HG03175 (cell line): ENCODE measurements around the gene GRIA4.
A peak's percentile ranks its signal among the peaks of the same experiment; 100 is the strongest.
"Not testable (repeated sequence)": the region's sequence is repeated elsewhere in the genome, so short reads cannot be mapped to it uniquely, and the experiment has no call there.

ENCODE experiments used
- ATAC-seq: cut with Tn5 transposase; IDR thresholded peaks from one replicate; pipeline ENCODE4 v1.9.1; 2021; ENCODE audit warnings: mild to moderate bottlenecking, moderate library complexity; ENCODE audit not compliant: unreplicated experiment

GRIA4 gene

GRCh38 chr11:105713696-105714095 is 103.8 kb downstream of the GRIA4 start:
- ATAC-seq, result no peak

GRCh38 chr11:105718641-105719040 is 108.8 kb downstream of the GRIA4 start:
- ATAC-seq, result no peak

DNA sequence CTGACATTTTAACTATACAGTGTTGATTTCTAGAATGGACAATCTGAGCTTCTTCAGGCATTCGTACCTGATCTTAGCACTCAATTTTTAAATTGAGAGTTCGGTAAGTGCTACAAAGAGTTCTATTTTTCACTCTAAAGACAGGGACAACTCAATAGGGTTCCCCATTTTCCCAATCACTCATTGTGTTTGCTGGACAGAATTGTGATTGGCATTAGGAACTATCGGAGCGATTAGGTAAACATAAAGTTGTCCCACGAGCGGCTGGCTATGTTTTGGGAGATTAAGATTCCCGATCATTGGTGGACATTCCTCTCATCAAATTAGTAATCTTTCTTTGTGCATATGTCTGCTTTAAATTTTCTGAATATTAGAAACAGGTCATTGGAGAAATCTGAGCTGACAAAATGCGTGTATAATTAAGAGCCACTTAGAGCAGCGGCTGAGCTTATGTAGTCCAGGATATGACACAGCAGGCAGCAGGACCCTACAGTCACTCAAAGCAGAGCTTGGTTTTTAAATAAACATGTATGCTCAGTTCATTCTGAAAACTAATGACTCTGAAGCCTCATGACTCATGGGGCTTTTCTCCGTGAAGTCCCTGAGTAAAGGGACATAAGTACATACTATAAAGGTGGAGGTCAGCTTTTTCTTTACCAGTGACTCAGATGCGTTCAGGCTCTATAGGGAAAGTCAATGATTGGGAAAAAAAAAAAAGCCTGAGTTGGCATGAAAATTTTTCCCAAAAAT is 109.4 kb downstream of the GRIA4 start:
- peak; percentile 74 for ATAC-seq

GRCh38 chr11:105720096-105720495 is 110.2 kb downstream of the GRIA4 start:
- ATAC-seq, result no peak

DNA sequence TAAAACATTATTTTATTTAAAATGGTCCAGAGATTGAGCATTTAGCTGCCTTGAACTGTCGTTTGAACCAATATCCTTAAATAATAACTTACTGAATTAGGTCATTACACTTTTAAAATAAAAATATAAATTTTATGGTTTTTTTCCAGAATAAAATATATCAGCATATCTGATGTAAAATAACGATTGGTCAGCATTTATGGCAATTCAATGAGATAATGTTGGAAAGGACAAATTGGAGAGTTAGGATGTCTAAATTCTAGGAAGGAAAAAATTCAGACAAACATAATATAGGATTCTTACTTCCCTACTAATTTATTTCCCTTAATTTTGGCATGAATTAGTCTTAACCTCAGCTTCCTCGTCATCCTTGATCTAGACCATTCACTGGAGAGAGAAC is 113.4 kb downstream of the GRIA4 start:
- ATAC-seq, result no peak

- ATAC-seq, result no peak
These were observed 122.7 kb downstream of the GRIA4 start for GRCh38 chr11:105732611-105733010.

DNA sequence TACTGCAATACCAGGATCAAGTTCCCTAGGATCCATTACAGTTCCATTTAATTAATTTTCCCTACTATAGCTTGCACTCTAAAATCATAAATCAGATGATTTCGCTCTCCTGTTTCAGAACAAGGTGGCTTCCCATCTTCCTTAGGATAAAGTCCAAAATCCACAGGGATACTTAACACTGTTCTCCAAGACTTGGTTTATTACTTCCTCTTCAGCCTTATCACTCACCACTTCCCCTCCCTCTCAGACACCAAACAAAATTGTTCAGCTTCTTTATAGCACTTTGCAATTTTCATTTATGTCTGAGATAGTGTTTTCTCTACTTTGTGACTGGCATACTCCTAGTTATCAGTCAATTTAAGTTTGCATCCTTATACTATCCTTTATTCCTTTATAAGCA is 124.6 kb downstream of the GRIA4 start:
- ATAC-seq, result no peak

- ATAC-seq, result no peak
These were observed 128.4 kb downstream of the GRIA4 start for GRCh38 chr11:105738251-105738650.

DNA sequence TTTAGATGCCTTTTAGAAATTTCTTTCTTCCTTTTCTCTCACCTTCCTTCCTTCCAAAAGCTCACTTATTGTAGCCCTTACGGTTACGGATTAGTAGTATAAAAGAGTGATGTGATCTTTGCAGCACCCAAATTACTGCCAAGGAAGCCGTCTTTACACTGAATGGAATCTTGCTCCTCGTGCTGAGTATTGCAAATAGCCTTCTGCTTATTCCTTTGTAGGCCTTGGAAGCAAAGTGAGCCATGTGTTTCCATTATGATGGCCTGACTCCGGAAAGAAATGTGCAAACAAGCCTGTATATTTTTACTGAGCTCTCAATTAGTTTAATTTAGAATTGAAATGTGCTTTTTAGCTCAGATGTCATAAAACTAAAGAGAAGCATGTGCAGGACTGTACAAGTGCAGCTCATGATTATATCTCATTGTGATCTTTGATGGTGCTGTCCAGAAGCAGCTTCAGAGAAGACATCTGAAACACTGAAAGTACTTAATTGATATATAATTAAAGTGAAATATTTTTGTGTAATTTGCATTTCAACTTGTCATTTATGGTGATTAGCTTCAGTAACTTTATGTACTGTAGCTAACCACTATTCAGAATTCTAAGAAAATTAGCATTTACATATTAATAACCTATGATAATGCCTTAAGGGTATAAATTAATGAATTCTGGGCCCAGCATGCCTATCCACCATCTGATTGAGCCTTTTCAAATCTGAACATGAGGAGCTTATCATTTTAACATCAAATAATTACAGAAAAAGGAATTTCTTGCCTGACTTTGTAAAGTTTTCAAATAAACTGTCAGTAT is 129.3 kb downstream of the GRIA4 start:
- ATAC-seq, result no peak

DNA sequence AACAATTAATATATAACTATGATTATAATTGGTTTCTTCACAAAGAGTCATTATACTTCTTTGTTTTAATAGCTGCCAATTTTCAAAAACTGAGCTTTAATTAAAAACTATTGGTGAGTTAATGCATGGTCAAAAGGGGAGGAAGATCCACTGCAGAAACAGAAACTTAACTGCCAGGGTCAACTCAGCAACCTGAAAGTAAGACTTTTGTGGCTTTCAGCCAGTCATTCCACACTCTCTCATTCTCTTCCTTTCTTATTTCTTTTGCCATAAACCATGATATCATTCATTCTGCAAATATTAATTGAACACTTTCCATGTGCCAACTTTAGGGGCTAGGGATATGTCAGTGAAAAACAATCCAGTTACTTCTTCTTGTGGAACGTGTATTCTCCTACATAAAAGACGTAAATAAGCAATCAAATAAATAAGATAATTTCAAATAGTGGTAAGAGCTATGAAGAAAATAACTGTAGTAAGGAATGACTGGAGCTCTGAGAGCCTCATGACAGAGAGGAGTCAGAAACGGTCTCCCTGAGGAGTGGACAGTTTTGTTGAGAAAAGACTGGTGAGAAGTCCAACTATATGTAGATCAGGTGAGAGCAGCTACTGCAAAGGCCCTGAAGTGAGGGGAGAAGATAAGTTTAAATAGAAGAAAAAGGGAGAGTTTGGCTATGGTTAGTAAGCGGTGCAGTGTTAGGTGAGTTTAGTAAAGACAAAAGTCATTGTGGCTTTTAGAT is 130.5 kb downstream of the GRIA4 start:
- ATAC-seq, result peak; percentile 92

- no peak for ATAC-seq
These were observed 131.7 kb downstream of the GRIA4 start for GRCh38 chr11:105741488-105742020.

DNA sequence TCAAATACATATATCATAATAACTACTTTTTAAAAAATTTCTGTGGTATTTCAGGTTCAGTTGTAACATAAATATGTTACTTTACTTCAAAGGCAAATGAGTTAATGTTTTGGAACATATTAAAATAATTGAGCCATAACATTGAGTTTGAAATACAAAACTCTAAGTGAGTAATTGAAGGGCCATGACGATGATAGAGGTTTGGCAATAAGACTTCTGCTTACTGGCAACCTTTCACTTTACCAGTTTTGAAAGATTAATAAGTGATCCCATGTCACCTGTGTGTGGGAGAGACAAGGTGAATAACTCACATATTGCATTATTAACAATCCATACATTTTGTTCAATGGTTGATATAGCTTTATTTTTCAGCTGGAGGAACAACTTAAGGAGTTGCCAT is 144.4 kb downstream of the GRIA4 start:
- no peak for ATAC-seq

GRCh38 chr11:105754716-105755115 is 144.8 kb downstream of the GRIA4 start:
- ATAC-seq, result no peak

- ATAC-seq, result no peak
These were observed 147.2 kb downstream of the GRIA4 start for GRCh38 chr11:105757107-105757506.

GRCh38 chr11:105763594-105763993 is 153.7 kb downstream of the GRIA4 start:
- ATAC-seq, result no peak

DNA sequence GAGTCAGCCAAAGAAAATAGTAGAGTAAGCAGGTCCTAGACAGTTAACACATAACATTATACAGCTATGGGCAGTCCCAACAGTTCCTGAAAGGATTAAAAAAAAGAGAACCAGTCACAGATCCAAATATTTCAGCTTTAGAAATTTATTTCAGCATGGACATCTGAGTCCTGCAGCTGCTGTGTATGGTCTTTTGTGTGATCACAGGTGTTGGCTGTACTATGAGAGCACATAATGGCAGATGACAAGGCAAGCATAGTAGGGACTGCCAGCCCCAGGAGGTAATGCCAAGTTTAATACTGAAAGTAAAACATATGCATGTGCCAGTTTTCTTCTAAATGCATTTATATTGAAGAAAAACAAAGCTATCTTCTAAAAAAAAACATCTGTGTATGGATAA is 158.1 kb downstream of the GRIA4 start:
- ATAC-seq, result no peak

- ATAC-seq, result no peak
These were observed 159.8 kb downstream of the GRIA4 start for GRCh38 chr11:105769627-105770026.

DNA sequence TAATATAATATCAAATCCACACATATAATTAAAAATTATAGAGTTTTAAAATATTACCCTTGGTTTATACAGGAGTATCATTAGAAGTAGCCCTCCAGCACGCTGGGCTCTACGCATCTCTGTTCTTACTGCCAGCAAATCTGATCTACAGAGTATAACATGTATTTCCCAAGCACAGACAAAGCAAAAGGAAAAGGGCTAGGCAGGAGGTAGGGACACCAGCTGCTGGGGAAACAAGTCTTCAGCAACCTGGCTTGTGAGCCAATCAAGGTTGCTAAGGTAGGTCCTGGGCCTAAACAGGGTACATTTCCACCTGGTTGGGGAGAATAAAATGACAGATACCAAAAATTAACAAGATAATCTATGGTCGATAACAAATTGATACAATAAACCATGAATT is 163.6 kb downstream of the GRIA4 start:
- not testable (repeated sequence) for ATAC-seq

DNA sequence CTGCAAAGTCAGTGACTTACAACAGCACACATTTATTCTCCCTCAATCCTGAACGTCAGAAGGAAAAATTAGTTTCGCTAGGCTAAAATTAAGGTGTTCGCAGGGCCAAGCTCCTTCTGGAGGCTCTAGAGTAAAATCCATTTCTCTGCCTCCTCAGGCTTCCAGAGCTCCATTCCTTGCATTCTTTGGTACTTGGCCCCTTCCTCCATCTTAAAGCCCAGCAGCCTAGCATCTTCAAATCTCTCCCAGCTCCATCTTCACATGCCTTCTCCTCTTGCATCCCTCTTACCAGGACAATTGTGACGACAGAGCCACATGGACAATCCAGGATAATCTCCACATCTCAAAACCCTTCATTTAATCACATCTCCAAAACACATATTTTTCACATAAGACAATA is 165.0 kb downstream of the GRIA4 start:
- ATAC-seq, result no peak

DNA sequence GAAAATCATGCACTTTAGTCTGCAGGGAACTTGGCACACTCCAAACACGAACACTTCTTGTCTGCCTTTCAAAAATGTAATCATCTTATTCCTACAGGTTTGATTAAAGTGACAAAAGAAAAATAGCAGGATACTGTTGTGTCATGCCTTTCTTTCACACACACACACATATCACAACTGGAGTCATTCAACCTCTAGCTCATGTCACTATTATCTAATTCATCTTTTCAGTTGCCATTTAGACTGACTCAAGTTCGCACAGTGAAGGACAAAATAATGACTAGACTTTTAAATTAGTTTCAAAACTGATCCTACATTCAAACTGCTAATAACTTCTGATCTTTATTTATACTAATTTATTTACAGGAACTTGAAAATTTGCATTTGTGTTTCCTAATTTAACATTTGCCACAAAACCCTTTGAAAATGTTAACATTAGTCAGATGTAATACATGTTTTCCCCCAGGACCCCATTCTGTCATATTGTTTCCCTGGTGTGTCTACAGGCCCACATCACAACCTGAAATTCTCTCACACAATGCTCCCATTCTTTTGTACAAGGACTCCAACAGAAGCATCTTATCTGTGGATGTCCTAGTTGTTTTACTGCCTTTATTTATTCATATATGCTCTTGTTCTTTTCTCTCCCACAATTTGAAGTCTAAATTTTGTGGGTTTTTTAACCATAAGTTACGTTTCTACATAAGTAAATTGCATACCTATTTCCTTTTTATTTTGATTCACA is 171.1 kb downstream of the GRIA4 start:
- no peak for ATAC-seq

- ATAC-seq, result no peak
These were observed 171.9 kb downstream of the GRIA4 start for GRCh38 chr11:105781807-105782206.
